Stomach smooth muscle (tissue), 2 donors: Measurements from ENCODE around the gene EVA1C.

Source experiments
- H3K27ac ChIP-seq: one replicate; pipeline ENCODE4 v1.7.0; 2013; ENCODE audit warnings: mild to moderate bottlenecking, low read length, inconsistent platforms
- H3K27me3 ChIP-seq, 2 donors: one replicate each; pipeline ENCODE4 v1.7.0; 2013; ENCODE audit warnings: low read length in 2 of 2; ENCODE audit not compliant: insufficient read depth in 2 of 2, control insufficient read depth in 1 of 2
- H3K36me3 ChIP-seq, 2 donors: one replicate each; pipeline ENCODE4 v1.7.0; 2013; ENCODE audit warnings: low read length in 2 of 2; ENCODE audit not compliant: control insufficient read depth in 2 of 2, insufficient read depth in 2 of 2
- H3K4me1 ChIP-seq: one replicate; pipeline ENCODE4 v1.7.0; 2013; ENCODE audit warnings: low read length; ENCODE audit not compliant: control insufficient read depth, insufficient read depth
- H3K4me3 ChIP-seq, 2 donors: one replicate each; pipeline ENCODE4 v1.7.0; 2013; ENCODE audit warnings: low read length in 2 of 2
- H3K9ac ChIP-seq, 2 donors: one replicate each; pipeline ENCODE4 v1.7.0; 2013; ENCODE audit warnings: low read length in 2 of 2, mild to moderate bottlenecking in 1 of 2
- H3K9me3 ChIP-seq, 2 donors: one replicate each; pipeline ENCODE4 v1.7.0; 2013; ENCODE audit warnings: low read length in 2 of 2; ENCODE audit not compliant: control insufficient read depth in 2 of 2
- donor health status: healthy.
- donor health status: Pancreatic carcinoma.

The EVA1C gene

GRCh38 chr21:32377506-32377905 lies 35.0 kb upstream of the EVA1C start:
- Histone ChIP-seq H3K9me3 (no peaks in the 10 kb centered on the region), H3K27ac (no peak overlapping the region), H3K4me1 (no peaks in the 10 kb centered on the region), H3K36me3 (peaks cover 34 to 35% of the 10 kb centered on the region in 2 donors), H3K4me3 (no peak overlapping the region), H3K9ac (no peak overlapping the region), H3K27me3 (no peaks in the 10 kb centered on the region)

GRCh38 chr21:32377991-32378390 lies 34.5 kb upstream of the EVA1C start:
- H3K4me1 ChIP-seq, result no peaks in the 10 kb centered on the region
- H3K4me3 ChIP-seq, result no peak overlapping the region
- peaks cover 35 to 37% of the 10 kb centered on the region in 2 donors for H3K36me3 ChIP-seq
- no peaks in the 10 kb centered on the region for H3K27me3 ChIP-seq
- no peaks in the 10 kb centered on the region for H3K9me3 ChIP-seq
- H3K27ac ChIP-seq, result no peak overlapping the region
- H3K9ac ChIP-seq, result no peak overlapping the region

GRCh38 chr21:32378956-32379355 lies 33.5 kb upstream of the EVA1C start:
- H3K9ac ChIP-seq, result no peak overlapping the region
- no peaks in the 10 kb centered on the region for H3K4me1 ChIP-seq
- no peaks in the 10 kb centered on the region for H3K9me3 ChIP-seq
- peaks cover 42 to 46% of the 10 kb centered on the region in 2 donors for H3K36me3 ChIP-seq
- no peaks in the 10 kb centered on the region for H3K27me3 ChIP-seq
- H3K27ac ChIP-seq, result no peak overlapping the region
- H3K4me3 ChIP-seq, result no peak overlapping the region

DNA sequence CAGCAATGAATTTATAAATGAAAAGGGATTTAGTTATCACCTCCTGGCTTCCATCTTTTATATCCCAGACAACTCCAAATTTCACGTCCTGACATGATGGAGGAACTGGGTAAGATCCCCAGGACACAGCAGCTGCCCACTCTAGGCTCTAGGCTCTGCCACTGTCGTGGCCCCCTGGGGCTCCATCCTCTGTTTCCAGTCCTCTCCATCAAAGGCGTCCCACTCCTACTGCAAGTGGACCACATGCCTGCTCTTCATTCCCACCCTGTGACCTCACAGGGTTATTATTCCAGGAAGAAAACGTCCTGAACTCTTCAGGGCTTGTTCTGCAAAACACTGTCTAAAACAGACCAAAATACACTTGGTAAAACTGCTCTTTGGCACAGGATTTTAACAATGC lies 31.6 kb upstream of the EVA1C start:
- H3K4me1 ChIP-seq, result no peaks in the 10 kb centered on the region
- no peaks in the 10 kb centered on the region for H3K9me3 ChIP-seq
- no peak overlapping the region for H3K27ac ChIP-seq
- no peaks in the 10 kb centered on the region for H3K27me3 ChIP-seq
- no peak overlapping the region for H3K9ac ChIP-seq
- H3K4me3 ChIP-seq, result no peak overlapping the region
- peaks cover 48 to 52% of the 10 kb centered on the region in 2 donors for H3K36me3 ChIP-seq

DNA sequence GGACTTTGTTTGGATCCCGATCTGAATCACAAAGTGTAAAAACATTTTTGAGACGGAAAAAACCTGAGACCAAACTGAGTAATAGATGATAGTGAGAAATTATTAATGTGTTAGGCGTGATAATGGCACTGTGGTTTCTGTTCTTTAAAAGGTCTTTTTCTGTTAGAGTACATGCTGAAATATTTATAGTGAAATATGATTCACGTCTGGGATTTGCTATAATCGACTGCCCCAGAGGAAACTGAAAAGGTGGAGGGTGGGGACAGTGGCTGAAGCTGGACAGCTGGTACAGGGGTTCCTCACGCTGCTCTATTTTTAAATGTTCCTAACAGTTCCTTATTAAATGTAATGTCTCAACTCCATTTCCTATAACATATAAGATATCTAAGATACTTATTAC lies 30.9 kb upstream of the EVA1C start:
- Histone ChIP-seq H3K9me3 (no peaks in the 10 kb centered on the region), H3K9ac (no peak overlapping the region), H3K27ac (no peak overlapping the region), H3K4me3 (no peak overlapping the region), H3K4me1 (peaks cover 3% of the 10 kb centered on the region), H3K36me3 (peaks cover 45 to 52% of the 10 kb centered on the region in 2 donors), H3K27me3 (no peaks in the 10 kb centered on the region)

- Histone ChIP-seq H3K9me3 (no peaks in the 10 kb centered on the region), H3K27ac (no peak overlapping the region), H3K27me3 (no peaks in the 10 kb centered on the region), H3K4me3 (no peak overlapping the region), H3K9ac (no peak overlapping the region), H3K36me3 (peaks cover 45 to 52% of the 10 kb centered on the region in 2 donors), H3K4me1 (peaks cover 3% of the 10 kb centered on the region)
These were observed 30.3 kb upstream of the EVA1C start for GRCh38 chr21:32382108-32382644.

DNA sequence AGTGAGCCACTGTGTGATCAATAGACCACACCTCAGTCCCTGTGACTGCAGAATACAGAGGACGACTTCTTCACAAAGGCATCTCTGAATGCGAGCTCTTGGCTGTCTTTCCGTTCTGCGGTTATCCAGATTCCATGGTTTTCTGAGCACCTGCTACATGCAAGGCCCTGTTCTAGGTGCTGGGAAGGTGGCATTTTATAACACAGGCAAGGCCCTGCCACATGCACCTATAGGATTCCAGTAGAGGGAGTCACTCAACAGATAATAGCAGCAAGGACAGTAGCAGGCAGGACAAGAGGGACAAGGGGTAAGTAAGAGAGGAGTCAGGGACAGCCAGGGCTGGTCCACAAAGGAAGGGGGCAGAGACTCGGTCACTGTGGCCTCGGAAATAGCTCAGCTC lies 28.7 kb upstream of the EVA1C start:
- Histone ChIP-seq H3K9me3 (no peaks in the 10 kb centered on the region), H3K4me1 (peaks cover 3% of the 10 kb centered on the region), H3K27me3 (no peaks in the 10 kb centered on the region), H3K4me3 (no peak overlapping the region), H3K9ac (no peak overlapping the region), H3K36me3 (peaks cover 42 to 45% of the 10 kb centered on the region in 2 donors), H3K27ac (no peak overlapping the region)

DNA sequence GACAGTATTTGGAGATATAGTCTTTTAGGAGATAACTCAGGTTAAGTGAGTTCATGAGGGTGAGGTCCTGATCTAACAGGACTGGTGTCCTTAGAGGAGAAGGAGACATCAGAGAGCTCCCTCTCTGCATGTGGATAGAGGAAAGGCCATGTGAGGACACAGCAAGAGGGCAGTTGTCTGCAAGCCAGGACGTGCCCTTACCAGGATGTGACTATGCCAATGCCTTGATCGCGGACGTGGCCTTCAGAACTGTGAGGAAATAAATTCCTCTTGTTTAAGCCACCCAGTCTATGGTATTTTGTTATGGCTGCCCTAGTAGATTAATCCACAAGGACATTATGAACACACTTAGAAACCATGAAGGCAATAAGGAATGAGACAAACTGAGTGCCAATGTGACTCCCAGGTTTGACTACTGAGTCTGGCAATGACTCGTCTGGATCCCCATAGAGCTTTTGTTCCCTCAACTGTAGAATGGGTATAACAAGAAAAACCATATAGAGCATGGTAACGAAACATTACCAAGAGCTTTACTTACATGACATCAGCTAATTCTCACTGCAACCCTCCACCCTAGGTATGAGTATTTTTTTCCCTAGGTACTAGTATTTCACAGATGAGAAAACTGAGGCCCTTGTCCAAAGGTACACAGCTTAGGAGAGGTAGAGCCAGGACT lies 26.2 kb upstream of the EVA1C start:
- Histone ChIP-seq H3K9ac (no peak overlapping the region), H3K4me1 (peaks cover 3% of the 10 kb centered on the region), H3K36me3 (peaks cover 29 to 32% of the 10 kb centered on the region in 2 donors), H3K27me3 (no peaks in the 10 kb centered on the region), H3K9me3 (no peaks in the 10 kb centered on the region), H3K27ac (no peak overlapping the region), H3K4me3 (no peak overlapping the region)

DNA sequence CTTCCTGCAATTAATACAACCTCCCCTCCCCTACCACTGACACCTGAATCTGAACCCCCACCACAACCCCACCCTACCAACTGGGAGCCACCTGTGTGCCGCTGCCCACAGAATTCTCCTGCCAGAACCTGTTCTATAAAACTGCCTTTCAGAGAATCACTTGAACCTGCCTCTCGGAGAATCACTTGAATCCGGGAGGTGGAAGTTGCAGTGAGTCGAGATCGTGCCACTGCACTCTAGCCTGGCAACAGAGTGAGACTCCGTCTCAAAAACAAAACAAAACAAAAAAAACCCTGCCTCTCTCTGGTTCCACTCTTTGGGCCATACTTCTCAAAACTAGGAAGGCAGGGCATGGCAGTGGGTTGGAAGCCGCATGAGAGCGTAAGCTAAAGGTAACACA lies 25.4 kb upstream of the EVA1C start:
- Histone ChIP-seq H3K27me3 (no peaks in the 10 kb centered on the region), H3K4me3 (no peak overlapping the region), H3K4me1 (peaks cover 11% of the 10 kb centered on the region), H3K36me3 (peaks cover 26 to 32% of the 10 kb centered on the region in 2 donors), H3K9ac (no peak overlapping the region), H3K27ac (no peak overlapping the region), H3K9me3 (no peaks in the 10 kb centered on the region)

- no peak overlapping the region for H3K27ac ChIP-seq
- no peak overlapping the region for H3K4me3 ChIP-seq
- H3K9ac ChIP-seq, result no peak overlapping the region
- H3K9me3 ChIP-seq, result no peaks in the 10 kb centered on the region
- no peaks in the 10 kb centered on the region for H3K27me3 ChIP-seq
- H3K4me1 ChIP-seq, result peaks cover 17% of the 10 kb centered on the region
- peaks cover 17 to 22% of the 10 kb centered on the region in 2 donors for H3K36me3 ChIP-seq
These were observed 24.2 kb upstream of the EVA1C start for GRCh38 chr21:32388306-32388705.

DNA sequence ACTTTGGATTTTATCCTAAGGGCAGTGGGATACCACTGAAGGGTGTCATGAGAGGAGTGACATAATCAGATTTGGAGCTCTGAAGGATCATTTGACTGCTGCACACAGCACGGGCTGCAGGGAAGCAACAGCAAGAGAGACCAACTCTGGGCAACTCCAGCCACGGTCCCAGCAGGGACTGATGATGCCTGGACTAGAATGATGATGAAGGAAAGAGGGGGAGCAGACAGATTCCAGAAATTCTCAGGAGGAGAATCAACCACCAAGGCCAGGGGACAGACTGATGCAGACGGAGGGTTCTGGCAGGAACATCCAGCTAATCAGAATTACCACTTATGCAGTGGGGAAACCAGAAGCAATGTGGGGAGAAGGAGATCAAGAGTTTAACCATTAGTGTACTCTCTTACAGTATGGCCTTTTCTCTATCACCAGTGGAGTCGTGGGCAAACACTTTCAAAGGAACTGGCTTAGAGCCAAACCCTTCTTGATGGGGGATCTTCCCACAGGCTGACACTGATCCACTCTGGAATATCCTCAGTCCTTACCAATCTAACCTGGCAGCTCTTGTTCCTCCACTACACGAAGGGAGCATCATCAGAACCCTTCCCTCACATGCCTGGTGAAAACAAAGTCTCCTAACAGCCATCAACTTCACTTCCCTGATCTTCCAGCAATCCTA lies 23.0 kb upstream of the EVA1C start:
- peaks cover 8 to 11% of the 10 kb centered on the region in 2 donors for H3K36me3 ChIP-seq
- H3K9ac ChIP-seq, result no peak overlapping the region
- H3K27ac ChIP-seq, result no peak overlapping the region
- H3K4me3 ChIP-seq, result no peak overlapping the region
- H3K9me3 ChIP-seq, result no peaks in the 10 kb centered on the region
- H3K4me1 ChIP-seq, result peaks cover 20% of the 10 kb centered on the region
- no peaks in the 10 kb centered on the region for H3K27me3 ChIP-seq
